Kidney (tissue), 14 donors: Measurements from ENCODE around the gene ARHGAP30. TPM values are rescaled to one million over a fixed set of nuclear protein-coding genes. Genes with fewer than 3 reads are reported as not detected.
A peak's percentile ranks its signal among the peaks of the same experiment; 100 is the strongest.

Source experiments
- DNase-seq, 5 donors: peaks; one replicate each; pipeline ENCODE4 v3.0.0-alpha.2; 2013 to 2020
- FAIRE-seq: peaks from 2 replicates; lab custom pipeline; 2012; peaks lifted over from hg19 to GRCh38; lab: Jason Lieb, UNC
- H3K27ac ChIP-seq, 2 donors: one replicate each; pipeline ENCODE4 v1.7.0; 2013; ENCODE audit warnings: low read depth in 2 of 2, low read length in 2 of 2, inconsistent platforms in 1 of 2
- H3K27me3 ChIP-seq: one replicate; pipeline ENCODE4 v1.7.1; 2013; ENCODE audit warnings: low read length, inconsistent platforms; ENCODE audit not compliant: control insufficient read depth, insufficient read depth
- H3K36me3 ChIP-seq, 3 donors: one replicate each; pipeline versions ENCODE4 v1.7.0 to v1.7.1; 2013; ENCODE audit warnings: low read length in 3 of 3, control low read depth in 1 of 3, inconsistent platforms in 1 of 3; ENCODE audit not compliant: insufficient read depth in 3 of 3, control insufficient read depth in 2 of 3
- H3K4me1 ChIP-seq, 3 donors: one replicate each; pipeline versions ENCODE4 v1.7.0 to v1.7.1; 2013; ENCODE audit warnings: low read length in 3 of 3, inconsistent platforms in 1 of 3, low read depth in 1 of 3; ENCODE audit not compliant: control insufficient read depth in 2 of 3, insufficient read depth in 2 of 3
- H3K4me3 ChIP-seq, 3 donors: one replicate each; pipeline versions ENCODE4 v1.7.0 to v1.8.1; 2013; ENCODE audit warnings: low read length in 3 of 3, control low read depth in 1 of 3, inconsistent platforms in 1 of 3
- H3K9ac ChIP-seq, 3 donors: one replicate each; pipeline versions ENCODE4 v1.7.0 to v1.7.1; 2013; ENCODE audit warnings: low read length in 3 of 3, control low read depth in 1 of 3, inconsistent platforms in 1 of 3
- H3K9me3 ChIP-seq, 3 donors: one replicate each; pipeline versions ENCODE4 v1.7.0 to v1.7.1; 2013; ENCODE audit warnings: low read length in 3 of 3, control low read depth in 1 of 3, inconsistent platforms in 1 of 3; ENCODE audit not compliant: control insufficient read depth in 2 of 3, insufficient read depth in 1 of 3
- intact Hi-C: fragments of 100-400 bp; cut with DNase I; formaldehyde crosslinking; loops from one replicate; pipeline ENCODE4 v1.11.1; 2022
- polyA plus RNA-seq: library from polyadenylated mRNA; stranded (reverse); fragments of 350-450 nt; fragmentation: Illumina TruSeq; extraction: RNeasy Lipid Tissue Mini Kit (QIAGEN cat#74804); gene quantifications from one replicate; pipeline ENCODE4 v1.2.3, GENCODE V29; 2014; ENCODE audit warnings: low read depth, low replicate concordance; ENCODE audit not compliant: insufficient read depth
- total RNA-seq: library from RNA; stranded (reverse); fragmentation: NEBNext Ultra II Directional; extraction: Animal tissue kit (Norgen Biotek cat#: 25700); gene quantifications from one replicate; pipeline ENCODE4 v1.2.1, GENCODE V29; 2021
- TF ChIP-seq, protein P1 (sequence below): IDR thresholded peaks from 3 replicates; pipeline ENCODE4 v1.5.1; 2012; ENCODE audit warnings: mild to moderate bottlenecking, moderate library complexity, borderline replicate concordance; ENCODE audit not compliant: insufficient read depth; ENCODE audit errors: extremely low read depth
- donor health status: control.
- donor health status: control.
- donor health status: control.
- donor health status: control.
- donor health status: control.
- donor health status: DM: yes; HTN: yes; CAD: no.
- donor health status: Normal renal cell carcinoma (clear cell type).

ARHGAP30 gene
- total and polyA plus RNA-seq, 2 donors from 2014 or later = 1.2 to 21.6 TPM

DNA sequence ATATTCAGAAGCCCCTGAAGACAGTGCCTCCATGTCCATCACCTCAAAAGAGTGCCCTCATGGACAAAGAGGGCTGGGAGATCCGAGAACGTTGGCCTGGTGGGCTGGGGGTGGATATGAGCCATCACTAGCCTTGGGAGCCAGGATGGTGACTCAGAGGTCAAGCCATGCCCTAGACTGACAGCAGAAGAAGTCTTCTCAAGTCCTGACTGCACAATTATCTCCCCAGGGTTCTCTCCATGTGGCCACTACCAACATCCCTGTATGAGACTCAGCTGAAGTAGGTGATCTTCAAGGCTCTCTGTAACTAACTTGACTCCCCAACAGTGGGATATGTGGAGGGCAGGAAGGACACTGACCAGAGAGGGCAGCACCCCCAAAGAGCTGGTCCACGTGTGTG, 16.8 kb downstream of the ARHGAP30 start:
- Histone ChIP-seq H3K4me1 (no peaks in the 10 kb centered on the region), H3K27me3 (no peaks in the 10 kb centered on the region), H3K27ac (no peak overlapping the region), H3K9me3 (no peaks in the 10 kb centered on the region), H3K36me3 (no peaks in the 10 kb centered on the region), H3K4me3 (no peak overlapping the region), H3K9ac (no peak overlapping the region)
- intact Hi-C loops = no loop called here
- FAIRE-seq = no peak
- TF ChIP-seq, protein P1, sequence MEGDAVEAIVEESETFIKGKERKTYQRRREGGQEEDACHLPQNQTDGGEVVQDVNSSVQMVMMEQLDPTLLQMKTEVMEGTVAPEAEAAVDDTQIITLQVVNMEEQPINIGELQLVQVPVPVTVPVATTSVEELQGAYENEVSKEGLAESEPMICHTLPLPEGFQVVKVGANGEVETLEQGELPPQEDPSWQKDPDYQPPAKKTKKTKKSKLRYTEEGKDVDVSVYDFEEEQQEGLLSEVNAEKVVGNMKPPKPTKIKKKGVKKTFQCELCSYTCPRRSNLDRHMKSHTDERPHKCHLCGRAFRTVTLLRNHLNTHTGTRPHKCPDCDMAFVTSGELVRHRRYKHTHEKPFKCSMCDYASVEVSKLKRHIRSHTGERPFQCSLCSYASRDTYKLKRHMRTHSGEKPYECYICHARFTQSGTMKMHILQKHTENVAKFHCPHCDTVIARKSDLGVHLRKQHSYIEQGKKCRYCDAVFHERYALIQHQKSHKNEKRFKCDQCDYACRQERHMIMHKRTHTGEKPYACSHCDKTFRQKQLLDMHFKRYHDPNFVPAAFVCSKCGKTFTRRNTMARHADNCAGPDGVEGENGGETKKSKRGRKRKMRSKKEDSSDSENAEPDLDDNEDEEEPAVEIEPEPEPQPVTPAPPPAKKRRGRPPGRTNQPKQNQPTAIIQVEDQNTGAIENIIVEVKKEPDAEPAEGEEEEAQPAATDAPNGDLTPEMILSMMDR = no peak
- peak in 1 of 5 donors; percentile 38 for DNase-seq

DNA sequence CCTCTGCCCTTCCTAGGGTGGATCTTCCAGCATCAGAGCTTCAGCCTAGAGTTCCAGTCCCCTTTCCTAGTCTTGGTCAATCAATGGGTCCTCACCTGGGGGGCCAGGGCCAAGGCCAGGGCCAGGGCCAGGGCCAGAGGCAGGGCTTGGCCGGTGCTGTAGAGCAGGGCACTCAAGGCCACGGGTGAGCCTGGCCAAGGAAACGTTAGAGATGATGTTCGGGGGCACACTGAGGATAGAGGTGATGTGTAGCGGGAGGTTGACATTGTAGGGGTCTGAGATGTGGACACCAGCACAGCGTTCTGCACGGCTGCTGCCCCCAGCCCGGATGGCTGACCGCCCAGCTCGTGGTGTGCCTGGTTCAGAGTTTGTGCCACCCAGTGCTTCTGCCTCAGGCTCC, 18.5 kb downstream of the ARHGAP30 start:
- H3K9me3 ChIP-seq = no peaks in the 10 kb centered on the region
- no peaks in the 10 kb centered on the region for H3K36me3 ChIP-seq
- H3K4me3 ChIP-seq = no peak overlapping the region
- DNase-seq (no peak), FAIRE-seq (no peak)
- no peaks in the 10 kb centered on the region for H3K27me3 ChIP-seq
- TF ChIP-seq, protein P1 = no peak
- H3K4me1 ChIP-seq = peaks cover 0 to 2% (median 0%) of the 10 kb centered on the region in 3 donors
- no peak overlapping the region for H3K9ac ChIP-seq
- intact Hi-C loops = no loop called here
- no peak overlapping the region for H3K27ac ChIP-seq

DNA sequence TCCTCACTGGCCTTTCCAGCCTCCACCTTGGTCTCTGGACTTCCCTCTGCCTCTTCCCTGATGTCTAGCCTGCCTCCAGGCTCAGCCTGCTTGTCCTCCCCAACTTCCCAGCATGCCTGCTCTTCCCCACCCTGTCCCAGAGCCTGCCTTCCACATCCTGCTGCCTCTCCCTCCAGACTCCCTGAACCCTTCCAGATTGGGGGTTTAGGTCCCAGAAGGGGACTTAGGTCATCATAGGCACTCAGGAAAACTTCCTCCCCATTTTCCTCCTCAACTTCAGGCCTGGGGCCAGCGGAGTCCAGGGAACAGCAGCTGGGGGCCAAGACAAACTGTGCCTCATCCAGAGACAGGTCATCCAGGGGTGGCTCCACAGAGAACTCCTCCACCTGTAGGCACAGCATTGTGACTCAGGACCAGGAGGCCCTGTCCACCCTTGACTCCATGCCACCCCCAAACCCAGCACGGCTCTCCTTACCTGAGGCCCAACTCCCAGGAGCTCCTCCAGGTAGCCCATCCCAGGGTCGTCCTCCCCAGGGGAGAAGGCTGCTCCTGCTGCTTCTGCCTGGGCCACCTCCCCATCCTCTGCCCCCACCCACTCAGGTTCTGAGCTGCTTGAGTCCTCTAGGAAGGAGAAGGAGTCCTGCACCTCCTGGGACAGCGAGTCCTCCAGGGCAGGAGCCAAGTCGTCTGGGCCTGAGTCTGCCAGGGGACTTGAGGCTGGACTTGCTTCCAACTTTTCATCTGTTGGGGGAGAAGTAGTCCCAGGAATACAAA, 20.6 kb downstream of the ARHGAP30 start:
- Histone ChIP-seq H3K9me3 (no peaks in the 10 kb centered on the region), H3K27ac (no peak overlapping the region)
- FAIRE-seq = no peak

More for the DNA sequence above, 20.6 kb downstream of the ARHGAP30 start:
- Histone ChIP-seq H3K4me1 (peaks cover 3 to 7% (median 6%) of the 10 kb centered on the region in 3 donors), H3K36me3 (no peaks in the 10 kb centered on the region), H3K27me3 (no peaks in the 10 kb centered on the region), H3K9ac (no peak overlapping the region), H3K4me3 (no peak overlapping the region)
- TF ChIP-seq, protein P1 = no peak
- DNase-seq = no peak
- intact Hi-C loops = no loop called here
